ENCODE data around the gene GNE.

DNA sequence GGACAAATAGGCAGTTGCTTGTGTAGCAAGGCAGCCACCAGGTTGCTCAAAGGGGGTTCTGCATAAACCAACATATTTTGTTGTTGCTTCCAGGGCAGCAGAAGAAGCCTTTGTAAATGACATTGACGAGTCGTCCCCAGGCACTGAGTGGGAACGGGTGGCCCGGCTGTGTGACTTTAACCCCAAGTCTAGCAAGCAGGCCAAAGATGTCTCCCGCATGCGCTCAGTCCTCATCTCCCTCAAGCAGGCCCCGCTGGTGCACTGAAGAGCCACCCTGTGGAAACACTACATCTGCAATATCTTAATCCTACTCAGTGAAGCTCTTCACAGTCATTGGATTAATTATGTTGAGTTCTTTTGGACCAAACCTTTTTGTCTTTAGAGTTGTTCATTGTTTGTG is 46.7 kb downstream of the GNE start:
- TF ChIP-seq, protein P1, sequence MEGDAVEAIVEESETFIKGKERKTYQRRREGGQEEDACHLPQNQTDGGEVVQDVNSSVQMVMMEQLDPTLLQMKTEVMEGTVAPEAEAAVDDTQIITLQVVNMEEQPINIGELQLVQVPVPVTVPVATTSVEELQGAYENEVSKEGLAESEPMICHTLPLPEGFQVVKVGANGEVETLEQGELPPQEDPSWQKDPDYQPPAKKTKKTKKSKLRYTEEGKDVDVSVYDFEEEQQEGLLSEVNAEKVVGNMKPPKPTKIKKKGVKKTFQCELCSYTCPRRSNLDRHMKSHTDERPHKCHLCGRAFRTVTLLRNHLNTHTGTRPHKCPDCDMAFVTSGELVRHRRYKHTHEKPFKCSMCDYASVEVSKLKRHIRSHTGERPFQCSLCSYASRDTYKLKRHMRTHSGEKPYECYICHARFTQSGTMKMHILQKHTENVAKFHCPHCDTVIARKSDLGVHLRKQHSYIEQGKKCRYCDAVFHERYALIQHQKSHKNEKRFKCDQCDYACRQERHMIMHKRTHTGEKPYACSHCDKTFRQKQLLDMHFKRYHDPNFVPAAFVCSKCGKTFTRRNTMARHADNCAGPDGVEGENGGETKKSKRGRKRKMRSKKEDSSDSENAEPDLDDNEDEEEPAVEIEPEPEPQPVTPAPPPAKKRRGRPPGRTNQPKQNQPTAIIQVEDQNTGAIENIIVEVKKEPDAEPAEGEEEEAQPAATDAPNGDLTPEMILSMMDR (conservative IDR thresholded peaks at IDR 0.05; ENCODE audit: low read depth, low read length): no peak
- no peak for TF ChIP-seq EZH2phosphoT487 (IDR thresholded peaks at IDR 0.05; ENCODE audit: borderline replicate concordance, low read length)

Measured in PC-3 (cell line).